ENCODE data around the gene ANKRD30A.

- no peak for TF ChIP-seq CTCF (IDR thresholded peaks at IDR 0.05 in 8 of 11, conservative IDR thresholded peaks at IDR 0.05 in 3 of 11)
- TF ChIP-seq POLR2A (IDR thresholded peaks at IDR 0.05): no peak
Measured at GRCh38 chr10:37236093-37236492, 110.7 kb downstream of the ANKRD30A start.
